ENCODE data around the gene TENM3.
A peak's percentile ranks its signal among the peaks of the same experiment; 100 is the strongest.

Gene TENM3

GRCh38 chr4:182531555-182532162 lies 288.5 kb downstream of the TENM3 start:
- Histone ChIP-seq H3K27me3 (ENCODE audit: control insufficient read depth, insufficient read depth, low read length) (no peaks in the 10 kb centered on the region), H3K4me1 (ENCODE audit: control insufficient read depth, insufficient read depth, low read length) (peaks cover 18% of the 10 kb centered on the region), H3K4me3 (ENCODE audit: low read length) (peak overlapping the region; percentile 20), H3K36me3 (ENCODE audit: insufficient read depth, low read length) (no peaks in the 10 kb centered on the region), H3K9ac (ENCODE audit: low read depth, low read length) (no peak overlapping the region), H3K9me3 (replicated peaks; ENCODE audit: low read length) (no peaks in the 10 kb centered on the region), H3K4me2 (ENCODE audit: low read length) (peak overlapping the region; percentile 58)

- Histone ChIP-seq H3K4me2 (ENCODE audit: low read length) (no peak overlapping the region), H3K27me3 (ENCODE audit: control insufficient read depth, insufficient read depth, low read length) (no peaks in the 10 kb centered on the region), H3K4me3 (ENCODE audit: low read length) (no peak overlapping the region), H3K4me1 (ENCODE audit: control insufficient read depth, insufficient read depth, low read length) (peaks cover 18% of the 10 kb centered on the region), H3K9me3 (replicated peaks; ENCODE audit: low read length) (no peaks in the 10 kb centered on the region), H3K9ac (ENCODE audit: low read depth, low read length) (no peak overlapping the region), H3K36me3 (ENCODE audit: insufficient read depth, low read length) (no peaks in the 10 kb centered on the region)
Observed at GRCh38 chr4:182532441-182532840, 289.2 kb downstream of the TENM3 start.

- no peak overlapping the region for H3K4me3 ChIP-seq (ENCODE audit: low read length)
- H3K4me2 ChIP-seq (ENCODE audit: low read length): peak overlapping the region; percentile 5
- peaks cover 18% of the 10 kb centered on the region for H3K4me1 ChIP-seq (ENCODE audit: control insufficient read depth, insufficient read depth, low read length)
- H3K36me3 ChIP-seq (ENCODE audit: insufficient read depth, low read length): no peaks in the 10 kb centered on the region
- no peaks in the 10 kb centered on the region for H3K9me3 ChIP-seq (replicated peaks; ENCODE audit: low read length)
- H3K27me3 ChIP-seq (ENCODE audit: control insufficient read depth, insufficient read depth, low read length): no peaks in the 10 kb centered on the region
- H3K9ac ChIP-seq (ENCODE audit: low read depth, low read length): no peak overlapping the region
Observed at GRCh38 chr4:182533964-182534363, 290.8 kb downstream of the TENM3 start.

GRCh38 chr4:182536221-182536811 lies 293.1 kb downstream of the TENM3 start:
- Histone ChIP-seq H3K9me3 (replicated peaks; ENCODE audit: low read length) (no peaks in the 10 kb centered on the region), H3K27me3 (ENCODE audit: control insufficient read depth, insufficient read depth, low read length) (no peaks in the 10 kb centered on the region), H3K9ac (ENCODE audit: low read depth, low read length) (no peak overlapping the region), H3K36me3 (ENCODE audit: insufficient read depth, low read length) (no peaks in the 10 kb centered on the region), H3K4me1 (ENCODE audit: control insufficient read depth, insufficient read depth, low read length) (peaks cover 17% of the 10 kb centered on the region), H3K4me3 (ENCODE audit: low read length) (no peak overlapping the region), H3K4me2 (ENCODE audit: low read length) (no peak overlapping the region)

- no peak overlapping the region for H3K4me2 ChIP-seq (ENCODE audit: low read length)
- no peak overlapping the region for H3K9ac ChIP-seq (ENCODE audit: low read depth, low read length)
- H3K9me3 ChIP-seq (replicated peaks; ENCODE audit: low read length): no peaks in the 10 kb centered on the region
- no peak overlapping the region for H3K4me3 ChIP-seq (ENCODE audit: low read length)
- H3K27me3 ChIP-seq (ENCODE audit: control insufficient read depth, insufficient read depth, low read length): no peaks in the 10 kb centered on the region
- H3K4me1 ChIP-seq (ENCODE audit: control insufficient read depth, insufficient read depth, low read length): peaks cover 8% of the 10 kb centered on the region
- no peaks in the 10 kb centered on the region for H3K36me3 ChIP-seq (ENCODE audit: insufficient read depth, low read length)
Observed at GRCh38 chr4:182537031-182537795, 294.0 kb downstream of the TENM3 start.

GRCh38 chr4:182538031-182538430 lies 294.8 kb downstream of the TENM3 start:
- Histone ChIP-seq H3K36me3 (ENCODE audit: insufficient read depth, low read length) (no peaks in the 10 kb centered on the region), H3K4me1 (ENCODE audit: control insufficient read depth, insufficient read depth, low read length) (peaks cover 8% of the 10 kb centered on the region), H3K4me2 (ENCODE audit: low read length) (no peak overlapping the region), H3K9ac (ENCODE audit: low read depth, low read length) (no peak overlapping the region), H3K9me3 (replicated peaks; ENCODE audit: low read length) (no peaks in the 10 kb centered on the region), H3K4me3 (ENCODE audit: low read length) (no peak overlapping the region), H3K27me3 (ENCODE audit: control insufficient read depth, insufficient read depth, low read length) (no peaks in the 10 kb centered on the region)

GRCh38 chr4:182540496-182540895 lies 297.3 kb downstream of the TENM3 start:
- Histone ChIP-seq H3K9ac (ENCODE audit: low read depth, low read length) (no peak overlapping the region), H3K4me3 (ENCODE audit: low read length) (no peak overlapping the region), H3K36me3 (ENCODE audit: insufficient read depth, low read length) (no peaks in the 10 kb centered on the region), H3K4me2 (ENCODE audit: low read length) (no peak overlapping the region), H3K4me1 (ENCODE audit: control insufficient read depth, insufficient read depth, low read length) (no peaks in the 10 kb centered on the region), H3K9me3 (replicated peaks; ENCODE audit: low read length) (no peaks in the 10 kb centered on the region), H3K27me3 (ENCODE audit: control insufficient read depth, insufficient read depth, low read length) (no peaks in the 10 kb centered on the region)

- no peaks in the 10 kb centered on the region for H3K36me3 ChIP-seq (ENCODE audit: insufficient read depth, low read length)
- no peak overlapping the region for H3K4me3 ChIP-seq (ENCODE audit: low read length)
Observed at GRCh38 chr4:182547435-182547834, 304.2 kb downstream of the TENM3 start.

GRCh38 chr4:182548156-182548555 lies 305.0 kb downstream of the TENM3 start:
- Histone ChIP-seq H3K4me3 (ENCODE audit: low read length) (no peak overlapping the region), H3K9me3 (replicated peaks; ENCODE audit: low read length) (no peaks in the 10 kb centered on the region), H3K4me2 (ENCODE audit: low read length) (no peak overlapping the region), H3K27me3 (ENCODE audit: control insufficient read depth, insufficient read depth, low read length) (no peaks in the 10 kb centered on the region), H3K4me1 (ENCODE audit: control insufficient read depth, insufficient read depth, low read length) (no peaks in the 10 kb centered on the region), H3K36me3 (ENCODE audit: insufficient read depth, low read length) (no peaks in the 10 kb centered on the region), H3K9ac (ENCODE audit: low read depth, low read length) (no peak overlapping the region)

More at GRCh38 chr4:182547435-182547834, 304.2 kb downstream of the TENM3 start:
- Histone ChIP-seq H3K4me2 (ENCODE audit: low read length) (no peak overlapping the region), H3K27me3 (ENCODE audit: control insufficient read depth, insufficient read depth, low read length) (no peaks in the 10 kb centered on the region), H3K9me3 (replicated peaks; ENCODE audit: low read length) (no peaks in the 10 kb centered on the region), H3K9ac (ENCODE audit: low read depth, low read length) (no peak overlapping the region), H3K4me1 (ENCODE audit: control insufficient read depth, insufficient read depth, low read length) (no peaks in the 10 kb centered on the region)

GRCh38 chr4:182549356-182549755 lies 306.2 kb downstream of the TENM3 start:
- H3K4me3 ChIP-seq (ENCODE audit: low read length): no peak overlapping the region
- peaks cover 4% of the 10 kb centered on the region for H3K4me1 ChIP-seq (ENCODE audit: control insufficient read depth, insufficient read depth, low read length)
- H3K4me2 ChIP-seq (ENCODE audit: low read length): no peak overlapping the region
- no peaks in the 10 kb centered on the region for H3K9me3 ChIP-seq (replicated peaks; ENCODE audit: low read length)
- no peaks in the 10 kb centered on the region for H3K27me3 ChIP-seq (ENCODE audit: control insufficient read depth, insufficient read depth, low read length)
- no peak overlapping the region for H3K9ac ChIP-seq (ENCODE audit: low read depth, low read length)
- H3K36me3 ChIP-seq (ENCODE audit: insufficient read depth, low read length): no peaks in the 10 kb centered on the region

GRCh38 chr4:182552948-182553347 lies 309.7 kb downstream of the TENM3 start:
- no peak overlapping the region for H3K4me3 ChIP-seq (ENCODE audit: low read length)
- H3K4me1 ChIP-seq (ENCODE audit: control insufficient read depth, insufficient read depth, low read length): peaks cover 4% of the 10 kb centered on the region
- H3K27me3 ChIP-seq (ENCODE audit: control insufficient read depth, insufficient read depth, low read length): no peaks in the 10 kb centered on the region
- H3K4me2 ChIP-seq (ENCODE audit: low read length): no peak overlapping the region
- no peak overlapping the region for H3K9ac ChIP-seq (ENCODE audit: low read depth, low read length)
- no peaks in the 10 kb centered on the region for H3K36me3 ChIP-seq (ENCODE audit: insufficient read depth, low read length)
- H3K9me3 ChIP-seq (replicated peaks; ENCODE audit: low read length): no peaks in the 10 kb centered on the region

Data from skeletal muscle satellite cell (primary cell).